Measurements from ENCODE around the gene EPO.

The EPO gene

DNA sequence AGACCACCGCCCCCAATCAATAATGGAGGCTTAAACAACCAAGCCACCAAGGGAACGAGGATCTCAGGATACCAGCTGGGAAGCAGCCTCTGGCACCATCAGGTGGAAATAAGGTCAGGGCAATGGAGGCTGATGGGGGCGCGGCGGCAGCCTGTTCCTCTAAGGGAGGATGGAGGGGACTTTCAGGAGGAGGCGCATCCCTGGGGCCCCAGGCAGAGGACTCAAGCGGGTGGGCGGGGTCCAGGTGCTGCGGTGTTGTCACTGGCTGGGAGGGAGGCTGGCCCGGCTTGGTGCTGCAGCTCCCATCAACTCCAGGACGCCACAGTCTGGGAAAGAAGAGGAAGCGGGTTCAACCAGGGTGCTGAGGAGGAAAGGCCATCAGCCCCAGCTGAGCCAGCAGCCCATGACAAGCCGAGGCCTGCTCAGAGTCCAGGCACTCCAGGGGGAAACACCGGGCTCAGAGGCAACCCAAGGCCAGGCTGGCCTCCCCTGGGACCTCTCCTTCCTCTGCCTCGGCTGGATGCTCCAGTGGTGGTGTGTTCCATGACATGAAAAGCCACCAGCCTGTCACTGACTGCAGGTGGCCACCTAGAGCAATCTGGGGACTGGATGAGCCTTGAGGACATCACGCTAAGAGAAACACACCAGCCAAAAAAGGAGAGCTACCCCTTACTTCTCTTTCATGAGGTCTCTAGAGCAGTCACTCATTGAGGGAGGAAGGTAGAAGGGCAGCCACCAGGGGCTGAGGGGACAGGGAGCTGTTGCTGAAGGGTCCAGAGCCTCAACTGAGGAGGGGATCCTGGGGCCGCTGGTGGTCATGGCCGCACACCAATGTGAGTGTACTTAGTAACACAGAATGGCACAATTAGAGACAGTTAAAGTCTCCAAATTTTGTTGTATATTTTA, 30.8 kb upstream of the EPO start:
- DNase-seq (ENCODE audit: extremely low read depth, low read depth), result no peak
- TF ChIP-seq, protein P1, sequence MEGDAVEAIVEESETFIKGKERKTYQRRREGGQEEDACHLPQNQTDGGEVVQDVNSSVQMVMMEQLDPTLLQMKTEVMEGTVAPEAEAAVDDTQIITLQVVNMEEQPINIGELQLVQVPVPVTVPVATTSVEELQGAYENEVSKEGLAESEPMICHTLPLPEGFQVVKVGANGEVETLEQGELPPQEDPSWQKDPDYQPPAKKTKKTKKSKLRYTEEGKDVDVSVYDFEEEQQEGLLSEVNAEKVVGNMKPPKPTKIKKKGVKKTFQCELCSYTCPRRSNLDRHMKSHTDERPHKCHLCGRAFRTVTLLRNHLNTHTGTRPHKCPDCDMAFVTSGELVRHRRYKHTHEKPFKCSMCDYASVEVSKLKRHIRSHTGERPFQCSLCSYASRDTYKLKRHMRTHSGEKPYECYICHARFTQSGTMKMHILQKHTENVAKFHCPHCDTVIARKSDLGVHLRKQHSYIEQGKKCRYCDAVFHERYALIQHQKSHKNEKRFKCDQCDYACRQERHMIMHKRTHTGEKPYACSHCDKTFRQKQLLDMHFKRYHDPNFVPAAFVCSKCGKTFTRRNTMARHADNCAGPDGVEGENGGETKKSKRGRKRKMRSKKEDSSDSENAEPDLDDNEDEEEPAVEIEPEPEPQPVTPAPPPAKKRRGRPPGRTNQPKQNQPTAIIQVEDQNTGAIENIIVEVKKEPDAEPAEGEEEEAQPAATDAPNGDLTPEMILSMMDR (IDR thresholded peaks at IDR 0.05; ENCODE audit: low read depth, low read length), result no peak

DNA sequence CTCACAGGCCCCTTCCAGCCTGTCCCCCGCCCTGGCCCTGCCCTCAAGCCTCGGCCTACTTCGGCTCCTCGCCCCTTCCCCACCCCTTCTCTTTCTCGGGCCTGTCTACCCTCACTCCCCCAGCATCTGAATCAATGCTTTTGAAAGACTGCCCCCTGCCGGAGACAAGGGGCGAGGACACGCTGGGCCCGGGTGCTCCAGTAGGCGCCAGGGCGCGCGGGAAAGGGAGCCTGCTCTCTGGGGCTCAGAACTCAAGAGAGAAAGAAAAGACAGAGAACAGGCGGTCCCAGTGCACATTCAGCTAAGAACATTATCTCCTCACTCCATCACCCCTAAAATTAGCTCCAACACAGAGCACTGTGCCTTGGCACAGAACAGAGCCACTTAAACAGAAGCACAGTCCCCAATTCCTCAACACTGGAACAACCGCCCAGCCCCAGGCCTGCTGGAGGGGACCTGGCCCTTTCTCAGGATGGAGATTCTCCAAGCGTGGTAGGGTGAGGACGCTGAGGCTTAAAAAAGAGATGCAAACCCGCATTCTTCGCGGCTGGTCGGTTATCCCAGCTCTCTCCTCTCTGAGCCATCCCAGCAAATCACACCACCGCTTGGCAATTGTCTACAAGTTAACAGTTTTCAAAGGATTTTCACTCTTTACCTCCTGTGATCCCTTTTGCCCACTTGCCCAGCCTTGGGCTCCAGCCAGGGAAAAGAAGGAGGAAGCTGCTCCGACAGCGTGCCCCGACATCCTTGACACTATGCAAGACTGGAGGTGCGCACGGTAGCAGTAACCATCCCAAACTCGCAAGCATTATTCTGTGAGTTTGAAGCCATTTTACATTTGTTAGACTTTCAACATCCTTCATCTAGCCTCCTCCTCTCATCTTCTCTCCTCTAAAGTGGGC, 28.3 kb upstream of the EPO start:
- TF ChIP-seq, protein P1 (IDR thresholded peaks at IDR 0.05; ENCODE audit: low read depth, low read length), result peak; percentile 91

DNA sequence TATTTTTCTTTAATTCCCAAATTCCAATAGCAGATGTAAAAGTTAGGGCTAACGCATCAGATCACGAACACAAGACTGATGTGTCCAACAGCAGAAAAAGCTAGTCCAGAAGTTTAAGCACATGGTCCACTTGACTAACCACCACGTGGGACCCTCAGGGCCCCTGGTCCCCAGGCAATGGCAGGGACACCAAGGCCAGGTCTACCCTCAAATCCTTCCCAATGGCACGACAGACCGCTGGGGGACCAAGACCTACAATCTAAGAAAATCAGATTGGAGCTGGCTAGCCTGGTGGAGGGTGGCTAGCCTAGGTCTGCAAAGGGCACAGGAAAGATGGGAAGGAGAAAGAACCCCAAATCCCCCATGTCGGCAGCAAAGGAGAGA, 27.7 kb upstream of the EPO start:
- TF ChIP-seq, protein P1 (IDR thresholded peaks at IDR 0.05; ENCODE audit: low read depth, low read length), result no peak
- DNase-seq (ENCODE audit: extremely low read depth, low read depth), result no peak

More for the DNA sequence above, 28.3 kb upstream of the EPO start:
- peak; percentile 27 for DNase-seq (ENCODE audit: extremely low read depth, low read depth)

DNA sequence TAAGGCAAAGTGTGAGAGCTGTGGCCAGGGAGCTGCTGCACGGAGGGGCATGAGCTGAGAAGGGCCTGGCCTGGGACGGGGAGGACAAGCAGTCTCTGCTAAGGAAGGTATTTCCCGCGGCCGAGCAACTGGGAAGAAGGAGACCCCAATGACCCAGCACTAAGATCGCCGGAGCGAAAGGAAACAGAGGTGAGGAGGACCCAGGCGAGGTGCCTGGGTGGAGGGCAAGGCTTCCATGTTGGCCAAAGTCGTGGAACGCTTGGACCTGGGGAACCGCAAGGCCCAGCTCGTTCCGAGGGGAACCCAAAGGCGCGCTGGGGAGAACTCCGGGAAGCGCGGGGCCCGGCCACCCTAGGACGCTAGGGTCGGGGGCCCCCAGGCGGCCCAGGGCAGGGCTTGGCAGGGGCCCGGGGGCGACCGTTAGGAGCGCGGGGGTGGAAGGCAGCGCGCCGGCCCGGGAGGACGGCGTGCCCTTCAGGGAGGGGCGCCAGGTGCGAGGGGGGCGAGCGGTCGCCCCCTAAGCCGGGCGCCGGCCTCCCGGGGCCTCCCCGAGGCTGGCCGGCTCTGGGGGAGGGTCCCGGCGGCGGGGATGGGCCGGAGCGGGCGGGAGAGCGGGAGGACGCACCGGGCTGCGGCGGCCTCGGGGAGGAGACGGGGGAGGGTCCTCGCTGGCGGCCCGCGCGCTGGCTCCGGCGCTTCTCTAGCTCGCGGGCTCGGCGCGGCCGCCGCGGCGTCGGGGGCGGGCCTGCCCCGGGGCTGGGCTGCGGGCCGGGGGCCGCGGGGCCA, 26.8 kb upstream of the EPO start:
- no peak for DNase-seq (ENCODE audit: extremely low read depth, low read depth)
- TF ChIP-seq, protein P1 (IDR thresholded peaks at IDR 0.05; ENCODE audit: low read depth, low read length), result no peak

DNA sequence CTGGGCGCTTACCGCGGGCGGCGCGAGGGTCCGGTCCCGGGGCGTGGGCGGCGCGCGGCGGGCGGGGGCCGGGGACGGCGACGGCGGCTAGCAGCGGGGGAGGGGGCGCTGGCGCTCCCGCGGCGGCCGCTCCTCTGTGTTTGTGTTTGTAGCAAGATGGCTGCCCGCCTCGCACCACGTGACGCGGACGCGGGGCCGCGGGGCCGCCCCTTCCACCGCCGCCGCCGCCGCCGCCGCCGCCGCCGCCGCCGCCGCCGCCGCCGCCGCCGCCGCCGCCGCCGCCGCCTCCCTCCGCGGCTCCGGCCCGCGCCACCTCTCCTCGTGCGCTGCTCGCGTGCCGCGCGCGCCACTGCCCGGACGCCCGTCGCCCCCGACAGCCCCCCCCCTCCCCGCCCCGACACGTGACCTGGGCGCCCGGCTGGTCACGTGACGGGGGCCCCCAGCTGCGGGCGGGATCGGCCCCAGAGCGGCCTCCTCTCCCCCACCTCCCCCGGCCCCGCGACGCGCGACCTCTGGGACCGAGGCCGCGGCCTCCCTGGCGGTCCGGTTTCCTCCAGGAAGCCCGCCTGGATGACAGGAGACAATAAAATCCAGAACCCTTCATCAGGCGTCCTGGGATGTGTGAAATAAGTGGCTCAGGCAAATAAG, 26.0 kb upstream of the EPO start, which contains the start of gene GIGYF1:
TSS of gene GIGYF1 (minus strand) at position 153 of the 648 bp plus-strand sequence. CDS start 6,012 bp downstream, outside the sequence.
- DNase-seq (ENCODE audit: extremely low read depth, low read depth), result no peak
- TF ChIP-seq, protein P1 (IDR thresholded peaks at IDR 0.05; ENCODE audit: low read depth, low read length), result no peak

DNA sequence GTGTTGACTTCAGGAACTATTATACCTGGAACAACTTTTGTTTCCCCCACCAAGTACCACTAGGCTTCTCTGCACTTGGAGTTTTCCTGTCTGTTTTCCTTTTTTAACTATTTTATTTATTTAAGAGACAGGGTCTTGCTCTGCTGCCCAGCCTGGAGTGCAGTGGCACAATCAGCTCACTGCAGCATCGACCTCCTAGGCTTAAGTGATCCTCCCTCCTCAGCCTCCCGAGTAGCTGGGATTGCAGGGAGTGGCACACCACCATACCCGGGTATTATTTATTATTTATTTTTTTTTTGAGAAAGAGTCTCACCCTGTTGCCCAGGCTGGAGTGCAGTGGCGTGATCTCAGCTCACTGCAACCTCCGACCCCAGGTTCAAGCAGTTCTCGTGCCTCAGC, 24.1 kb upstream of the EPO start:
- TF ChIP-seq, protein P1 (IDR thresholded peaks at IDR 0.05; ENCODE audit: low read depth, low read length), result no peak
- no peak for DNase-seq (ENCODE audit: extremely low read depth, low read depth)
